Panc1 (cell line): ENCODE data around the gene SORT1. TPM values are rescaled to one million over a fixed set of nuclear protein-coding genes. Genes with fewer than 3 reads are reported as not detected.

Source experiments
- ATAC-seq: fragments of 200-7000 bp; cut with Tn5 transposase; 2 replicates; pipeline ENCODE4 v1.9.1; 2020; ENCODE audit warnings: mild to moderate bottlenecking, moderate library complexity
- BruUV-seq: library from RNA; stranded (reverse); fragments of 400-500 nt; replicated peaks from 2 replicates; lab custom pipeline; 2021; lab: Mats Ljungman, UMichigan
- CTCF ChIA-PET: fragments of 300-600 bp; sonication (Branson Sonifier 250); formaldehyde crosslinking; loops from one replicate; lab custom pipeline; 2022; ENCODE audit warnings: antibody characterized with exemption; lab: Charles Lee
- POLR2A ChIA-PET: fragments of 300-600 bp; sonication (Branson Sonifier 250); formaldehyde crosslinking; loops from one replicate; lab custom pipeline; 2022; ENCODE audit warnings: antibody characterized with exemption; lab: Charles Lee
- DNase-seq: peaks from one replicate; pipeline ENCODE4 v3.0.0-alpha.2; 2010; ENCODE audit warnings: low read depth, low spot score
- H3K27ac ChIP-seq: 2 replicates; pipeline ENCODE4 v1.5.1; 2011; ENCODE audit warnings: mild to moderate bottlenecking, low read length, inconsistent platforms
- H3K27me3 ChIP-seq: fragments of 200-500 bp; sonication (Bioruptor generic); 2 replicates; pipeline ENCODE4 v1.6.0; 2014; ENCODE audit warnings: low read length, inconsistent platforms; ENCODE audit not compliant: control insufficient read depth, insufficient read depth
- H3K36me3 ChIP-seq: fragments of 200-500 bp; sonication (Bioruptor generic); 2 replicates; pipeline ENCODE4 v1.5.1; 2014; ENCODE audit warnings: inconsistent platforms, mild to moderate bottlenecking, low read length, moderate library complexity; ENCODE audit not compliant: control insufficient read depth, insufficient read depth
- H3K4me1 ChIP-seq: 2 replicates; pipeline ENCODE4 v1.5.1; 2011; ENCODE audit warnings: inconsistent platforms, mild to moderate bottlenecking, low read length, moderate library complexity; ENCODE audit not compliant: control insufficient read depth, insufficient read depth
- H3K4me3 ChIP-seq, 2 experiments: 2 replicates each; pipeline ENCODE4 v1.5.1; 2011 to 2012; ENCODE audit warnings: low read depth in 2 of 2, low read length in 2 of 2, mild to moderate bottlenecking in 2 of 2, inconsistent platforms in 1 of 2, moderate library complexity in 1 of 2
- H3K9me3 ChIP-seq: fragments of 200-500 bp; sonication (Bioruptor generic); 2 replicates; pipeline ENCODE4 v1.5.1; 2014; ENCODE audit warnings: low read depth, mild to moderate bottlenecking, inconsistent platforms, low read length, moderate library complexity; ENCODE audit not compliant: control insufficient read depth, insufficient read depth
- CTCF ChIP-seq: fragments of 450-650 bp; IDR thresholded peaks from 2 replicates; pipeline ENCODE4 v1.5.1; 2017; ENCODE audit warnings: mild to moderate bottlenecking
- POLR2AphosphoS5 ChIP-seq: IDR thresholded peaks from 2 replicates; pipeline ENCODE4 v1.6.1; 2012; ENCODE audit warnings: mild to moderate bottlenecking, low read depth, low read length, moderate library complexity
- REST ChIP-seq, 2 experiments: IDR thresholded peaks; 2 replicates each; pipeline ENCODE4 v1.6.1; 2011 to 2012; ENCODE audit warnings: low read depth in 2 of 2, control low read depth in 1 of 2, low read length in 1 of 2, mild to moderate bottlenecking in 1 of 2, moderate library complexity in 1 of 2; ENCODE audit not compliant: insufficient read depth in 1 of 2
- SIN3A ChIP-seq: IDR thresholded peaks from 2 replicates; pipeline ENCODE4 v1.6.1; 2012; ENCODE audit warnings: low read depth, mild to moderate bottlenecking, low read length, moderate library complexity, borderline replicate concordance; ENCODE audit not compliant: insufficient read depth
- TCF7L2 ChIP-seq: IDR thresholded peaks from 2 replicates; pipeline ENCODE4 v1.6.1; 2011; ENCODE audit warnings: mild to moderate bottlenecking, low read depth, low read length, inconsistent platforms
- in situ Hi-C: cut with HindIII; loops from 2 replicates; pipeline ENCODE4 v1.10.0; 2016; ENCODE audit warnings: low sequenced_read_pairs, low pct_unique_long_range_greater_than_20kb
- intact Hi-C: fragments of 100-400 bp; cut with micrococcal nuclease; formaldehyde crosslinking; loops from one replicate; pipeline ENCODE4 v1.10.0; 2022; ENCODE audit not compliant: unreplicated experiment
- total RNA-seq: library from RNA; stranded (reverse); gene quantifications from one replicate; pipeline ENCODE4 v1.2.1, GENCODE V29; 2021; ENCODE audit not compliant: unreplicated experiment

The SORT1 gene
- total RNA-seq, 1 experiment from 2014 or later = 25.1 TPM

- H3K4me3 ChIP-seq = no peak overlapping the region
- in situ Hi-C loops (no loop called here), intact Hi-C loops (loop anchor here (5.0 kb wide), 1 partner anchor 134 kb away; the partner anchor contains the start of gene SORT1)
- H3K9me3 ChIP-seq = no peaks in the 10 kb centered on the region
- H3K36me3 ChIP-seq = no peaks in the 10 kb centered on the region
- H3K27me3 ChIP-seq = no peaks in the 10 kb centered on the region
- BruUV-seq = no TSS peak
- H3K27ac ChIP-seq = no peak overlapping the region
- ChIA-PET POLR2A (no interaction called here), CTCF (interaction anchor here (0.6 to 0.8 kb wide), 2 partner anchors 24 to 60 kb away, joined by 3 read pairs; no protein-coding TSS in a partner anchor)
- H3K4me1 ChIP-seq = no peaks in the 10 kb centered on the region
- peak; percentile 26 for ATAC-seq
- DNase-seq = no peak
- no peak for TF ChIP-seq CTCF
- TF ChIP-seq SIN3A = no peak
Observed at GRCh38 chr1:109263234-109263596, 134.5 kb downstream of the SORT1 start.

- BruUV-seq = no TSS peak
- no peak overlapping the region for H3K4me3 ChIP-seq
- H3K9me3 ChIP-seq = no peaks in the 10 kb centered on the region
- ATAC-seq = no peak
- POLR2A ChIA-PET = no interaction called here
- no peaks in the 10 kb centered on the region for H3K4me1 ChIP-seq
- no peaks in the 10 kb centered on the region for H3K36me3 ChIP-seq
- no peak overlapping the region for H3K27ac ChIP-seq
- intact Hi-C loops = loop anchor here (5.0 kb wide), 1 partner anchor 135 kb away; the partner anchor contains the start of gene SORT1
- in situ Hi-C loops = no loop called here
- CTCF ChIA-PET = interaction anchor here (0.6 to 0.8 kb wide), 2 partner anchors 23 to 59 kb away, joined by 3 read pairs; no protein-coding TSS in a partner anchor
- no peaks in the 10 kb centered on the region for H3K27me3 ChIP-seq
- TF ChIP-seq SIN3A (no peak), REST (IDR thresholded peaks at IDR 0.05; ENCODE audit: insufficient read depth in 1 of 2, low read depth in 2 of 2, low read length in 1 of 2) (no peak), CTCF (no peak), TCF7L2 (no peak), POLR2AphosphoS5 (no peak)
- no peak for DNase-seq
Observed at GRCh38 chr1:109262231-109263055, 135.3 kb downstream of the SORT1 start.
